GM20000 (cell line): Measurements from ENCODE around the gene WDR54.

Experiments used
- DNase-seq: peaks from one replicate; pipeline ENCODE4 v3.0.0; 2012; ENCODE audit warnings: low spot score
- TF ChIP-seq, protein P1 (sequence below): IDR thresholded peaks from 2 replicates; pipeline ENCODE4 v1.5.1; 2012; ENCODE audit warnings: mild to moderate bottlenecking, control low read depth; ENCODE audit errors: extremely low read depth, missing control alignments

The WDR54 gene

GRCh38 chr2:74379851-74380789, 41.4 kb upstream of the WDR54 start, which contains the start of gene DCTN1:
Gene DCTN1, minus strand, starts transcription at chr2:74380311. Its CDS starts 274 bp downstream, at chr2:74380037.
- peak; percentile 63 for DNase-seq
- TF ChIP-seq, protein P1, sequence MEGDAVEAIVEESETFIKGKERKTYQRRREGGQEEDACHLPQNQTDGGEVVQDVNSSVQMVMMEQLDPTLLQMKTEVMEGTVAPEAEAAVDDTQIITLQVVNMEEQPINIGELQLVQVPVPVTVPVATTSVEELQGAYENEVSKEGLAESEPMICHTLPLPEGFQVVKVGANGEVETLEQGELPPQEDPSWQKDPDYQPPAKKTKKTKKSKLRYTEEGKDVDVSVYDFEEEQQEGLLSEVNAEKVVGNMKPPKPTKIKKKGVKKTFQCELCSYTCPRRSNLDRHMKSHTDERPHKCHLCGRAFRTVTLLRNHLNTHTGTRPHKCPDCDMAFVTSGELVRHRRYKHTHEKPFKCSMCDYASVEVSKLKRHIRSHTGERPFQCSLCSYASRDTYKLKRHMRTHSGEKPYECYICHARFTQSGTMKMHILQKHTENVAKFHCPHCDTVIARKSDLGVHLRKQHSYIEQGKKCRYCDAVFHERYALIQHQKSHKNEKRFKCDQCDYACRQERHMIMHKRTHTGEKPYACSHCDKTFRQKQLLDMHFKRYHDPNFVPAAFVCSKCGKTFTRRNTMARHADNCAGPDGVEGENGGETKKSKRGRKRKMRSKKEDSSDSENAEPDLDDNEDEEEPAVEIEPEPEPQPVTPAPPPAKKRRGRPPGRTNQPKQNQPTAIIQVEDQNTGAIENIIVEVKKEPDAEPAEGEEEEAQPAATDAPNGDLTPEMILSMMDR: no peak

DNA sequence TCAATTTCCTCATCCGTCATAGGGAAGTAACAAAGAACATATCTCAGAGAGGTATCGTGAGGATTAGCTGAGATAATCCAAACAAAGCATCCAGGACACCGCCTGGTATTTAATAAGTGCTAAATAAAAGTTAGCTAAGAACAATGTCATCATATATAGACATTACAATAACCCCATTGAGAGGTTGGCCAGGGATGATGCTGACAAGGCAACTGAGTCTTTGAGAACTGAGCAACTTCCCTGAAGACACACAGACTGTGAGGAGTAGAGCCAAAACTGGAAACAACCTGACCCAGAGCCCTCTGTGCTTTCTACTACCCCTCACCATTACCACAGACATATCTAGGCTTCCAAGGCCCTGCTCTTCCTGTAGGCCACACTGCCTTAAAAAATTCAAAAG, 39.8 kb upstream of the WDR54 start:
- TF ChIP-seq, protein P1: no peak
- no peak for DNase-seq

DNA sequence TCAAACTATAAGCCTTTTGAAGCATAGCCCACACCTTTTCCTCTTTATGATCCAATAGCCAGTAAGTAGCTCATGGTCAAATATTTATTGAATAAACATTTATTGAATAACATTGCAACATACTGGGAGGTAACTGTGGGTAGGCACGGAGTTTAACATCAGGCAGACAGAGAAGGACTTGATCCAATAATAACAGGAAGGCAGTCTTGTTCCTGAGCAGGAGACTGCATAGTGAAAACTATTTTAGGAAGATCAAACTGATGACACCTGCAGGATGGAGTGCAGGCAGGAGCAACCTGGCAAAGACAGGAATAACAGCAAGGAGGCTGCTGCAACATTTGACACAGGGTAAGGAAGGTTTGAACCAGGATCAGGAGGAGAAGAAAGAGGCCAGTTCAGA, 38.3 kb upstream of the WDR54 start:
- TF ChIP-seq, protein P1: no peak
- DNase-seq: no peak

- TF ChIP-seq, protein P1: no peak
- no peak for DNase-seq
These were observed 37.5 kb upstream of the WDR54 start for GRCh38 chr2:74384051-74384450.

DNA sequence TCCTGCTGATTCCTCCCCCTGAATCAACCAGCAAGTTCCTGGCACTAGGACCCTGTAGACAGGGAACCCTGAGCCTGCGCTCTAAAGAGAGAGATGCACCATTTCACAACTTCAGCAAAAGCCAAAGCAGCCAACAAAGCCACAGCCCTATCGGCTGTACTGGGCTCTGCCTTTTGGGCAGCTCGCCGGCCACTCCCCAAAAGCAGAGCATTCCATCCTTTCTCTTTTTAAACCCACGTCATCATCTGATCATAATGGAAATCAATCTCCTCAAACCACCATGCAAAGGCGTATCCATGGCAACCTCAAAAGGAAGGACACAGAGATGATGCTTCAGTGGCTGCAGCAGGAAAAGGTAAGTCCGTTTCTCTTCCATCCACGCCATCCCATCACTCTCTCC, 36.1 kb upstream of the WDR54 start:
- TF ChIP-seq, protein P1: no peak
- no peak for DNase-seq

DNA sequence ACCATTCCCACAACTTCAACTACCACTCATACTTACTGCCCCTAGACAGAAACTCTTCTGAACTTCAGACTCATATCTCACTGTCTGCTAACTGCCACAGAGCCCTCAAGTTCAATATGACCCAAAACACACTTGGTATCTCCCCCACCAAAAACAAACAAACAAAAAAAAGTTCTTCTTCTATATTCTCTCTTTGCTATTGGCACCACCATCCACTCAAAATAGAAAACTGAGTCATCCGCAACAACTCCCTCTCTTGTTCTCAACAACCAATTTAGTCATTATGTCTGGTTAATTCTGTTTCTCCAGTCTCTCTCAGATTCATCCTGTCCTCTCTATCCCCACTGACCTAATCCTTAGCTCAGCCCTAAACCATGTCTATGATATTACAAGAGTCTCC, 34.2 kb upstream of the WDR54 start:
- DNase-seq: no peak

DNA sequence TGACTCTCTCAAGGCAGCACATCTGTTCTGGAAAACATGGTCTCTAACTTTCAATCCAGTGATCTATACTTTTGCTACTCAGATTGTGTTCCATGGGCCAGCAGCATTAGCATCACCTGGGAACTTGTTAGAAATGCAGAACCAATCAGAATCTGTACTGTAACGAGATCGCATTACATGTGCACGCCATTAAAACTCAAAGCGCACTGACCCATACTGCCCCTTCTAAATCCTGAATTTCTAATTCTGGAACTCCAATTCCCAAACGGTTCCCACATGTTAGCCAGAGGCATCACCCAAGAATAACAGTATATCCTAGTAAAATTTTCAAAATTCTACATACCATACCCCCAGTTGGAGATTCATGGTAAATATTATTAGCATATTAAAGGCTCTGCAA, 30.9 kb upstream of the WDR54 start:
- TF ChIP-seq, protein P1: no peak
- no peak for DNase-seq

More for the DNA sequence above, 34.2 kb upstream of the WDR54 start:
- TF ChIP-seq, protein P1: no peak
